DOHH2 (cell line): ENCODE data around the gene CSNK2A3.

Source experiments
- H3F3A ChIP-seq: fragments of 200-600 bp; sonication (generic), shearing (Covaris generic); 2 replicates; pipeline ENCODE4 v1.6.0; 2016; ENCODE audit warnings: antibody characterized with exemption, mild to moderate bottlenecking; ENCODE audit not compliant: control insufficient read depth, insufficient read depth
- H3K27ac ChIP-seq: fragments of 200-600 bp; sonication (generic); 2 replicates; pipeline ENCODE4 v1.5.1; 2014; ENCODE audit warnings: low read depth, mild to moderate bottlenecking, low read length, moderate library complexity
- H3K27me3 ChIP-seq: fragments of 200-600 bp; sonication (generic); 2 replicates; pipeline ENCODE4 v1.6.1; 2014; ENCODE audit warnings: mild to moderate bottlenecking, low read length, mixed read lengths; ENCODE audit not compliant: control insufficient read depth
- H3K36me3 ChIP-seq: fragments of 200-600 bp; sonication (generic); 2 replicates; pipeline ENCODE4 v1.6.1; 2014; ENCODE audit warnings: mild to moderate bottlenecking, low read length, moderate library complexity, mixed read lengths; ENCODE audit not compliant: control insufficient read depth
- H3K4me1 ChIP-seq: fragments of 200-600 bp; sonication (generic); 2 replicates; pipeline ENCODE4 v1.6.1; 2014; ENCODE audit warnings: mild to moderate bottlenecking, low read length, mixed read lengths; ENCODE audit not compliant: control insufficient read depth
- H3K4me2 ChIP-seq: fragments of 200-600 bp; sonication (generic); 2 replicates; pipeline ENCODE4 v1.6.0; 2014; ENCODE audit warnings: mild to moderate bottlenecking, low read length, moderate library complexity
- H3K4me3 ChIP-seq: fragments of 200-600 bp; sonication (generic); 2 replicates; pipeline ENCODE4 v1.5.1; 2014; ENCODE audit warnings: mild to moderate bottlenecking, low read length, mixed read lengths
- H3K79me2 ChIP-seq: fragments of 200-600 bp; sonication (generic); 2 replicates; pipeline ENCODE4 v1.6.1; 2014; ENCODE audit warnings: mild to moderate bottlenecking, low read length, mixed read lengths; ENCODE audit not compliant: control insufficient read depth
- H3K9me2 ChIP-seq: fragments of 200-600 bp; sonication (generic); replicated peaks from 2 replicates; pipeline ENCODE4 v1.6.1; 2014; ENCODE audit warnings: mild to moderate bottlenecking, low read length, mixed read lengths; ENCODE audit not compliant: control insufficient read depth
- H3K9me3 ChIP-seq: fragments of 200-600 bp; sonication (generic); 2 replicates; pipeline ENCODE4 v1.6.1; 2014; ENCODE audit warnings: antibody characterized with exemption, low read length, mixed read lengths; ENCODE audit not compliant: control insufficient read depth, insufficient read depth
- H4K20me1 ChIP-seq: fragments of 200-600 bp; sonication (generic); 2 replicates; pipeline ENCODE4 v1.6.0; 2014; ENCODE audit warnings: low read depth, mild to moderate bottlenecking, antibody characterized with exemption, low read length, moderate library complexity; ENCODE audit not compliant: control insufficient read depth, insufficient read depth
- CTCF ChIP-seq: fragments of 200-600 bp; sonication (generic); IDR thresholded peaks from one replicate; pipeline ENCODE4 v1.5.1; 2014; ENCODE audit warnings: antibody characterized with exemption, mild to moderate bottlenecking, low read depth, low read length; ENCODE audit not compliant: poor library complexity, severe bottlenecking
- EZH2phosphoT487 ChIP-seq: fragments of 200-600 bp; sonication (generic); IDR thresholded peaks from 2 replicates; pipeline ENCODE4 v1.6.1; 2017; ENCODE audit warnings: borderline replicate concordance, mild to moderate bottlenecking, antibody characterized with exemption, low read length, moderate library complexity, mixed read lengths

The CSNK2A3 gene

GRCh38 chr11:11320825-11321224 lies 32.2 kb downstream of the CSNK2A3 start:
- Histone ChIP-seq H3K36me3 (no peaks in the 10 kb centered on the region), H3K9me2 (no peaks in the 10 kb centered on the region), H3K27ac (no peak overlapping the region), H3K9me3 (no peaks in the 10 kb centered on the region), H3K79me2 (no peaks in the 10 kb centered on the region), H3K4me1 (no peaks in the 10 kb centered on the region), H3K27me3 (no peaks in the 10 kb centered on the region; the same call in 1 of the 2 replicates), H3K4me3 (no peak overlapping the region), H3F3A (no peaks in the 10 kb centered on the region), H3K4me2 (no peak overlapping the region), H4K20me1 (no peaks in the 10 kb centered on the region)
- TF ChIP-seq CTCF = no peak
- TF ChIP-seq EZH2phosphoT487 = no peak

- H3K27me3 ChIP-seq = no peaks in the 10 kb centered on the region; the same call in 1 of the 2 replicates
- no peak overlapping the region for H3K4me2 ChIP-seq
- no peaks in the 10 kb centered on the region for H3K4me1 ChIP-seq
- TF ChIP-seq CTCF (no peak), EZH2phosphoT487 (no peak)
- H3K9me2 ChIP-seq = no peaks in the 10 kb centered on the region
- H4K20me1 ChIP-seq = no peaks in the 10 kb centered on the region
- no peaks in the 10 kb centered on the region for H3F3A ChIP-seq
- no peak overlapping the region for H3K27ac ChIP-seq
- no peak overlapping the region for H3K4me3 ChIP-seq
- no peaks in the 10 kb centered on the region for H3K36me3 ChIP-seq
- no peaks in the 10 kb centered on the region for H3K9me3 ChIP-seq
- no peaks in the 10 kb centered on the region for H3K79me2 ChIP-seq
These were observed 34.1 kb downstream of the CSNK2A3 start for GRCh38 chr11:11318961-11319360.

GRCh38 chr11:11318461-11318860 lies 34.6 kb downstream of the CSNK2A3 start:
- Histone ChIP-seq H3K9me2 (no peaks in the 10 kb centered on the region), H3K79me2 (no peaks in the 10 kb centered on the region), H4K20me1 (no peaks in the 10 kb centered on the region), H3K27me3 (no peaks in the 10 kb centered on the region; the same call in 1 of the 2 replicates), H3K4me3 (no peak overlapping the region), H3K4me1 (no peaks in the 10 kb centered on the region), H3K4me2 (no peak overlapping the region), H3K9me3 (no peaks in the 10 kb centered on the region), H3K27ac (no peak overlapping the region), H3K36me3 (no peaks in the 10 kb centered on the region), H3F3A (no peaks in the 10 kb centered on the region)
- TF ChIP-seq CTCF = no peak
- no peak for TF ChIP-seq EZH2phosphoT487
